GM12892 (cell line): ENCODE data around the gene LRRTM4.

Experiments used
- POLR2A ChIP-seq: IDR thresholded peaks from 2 replicates; pipeline ENCODE4 v1.6.1; 2011; ENCODE audit warnings: low read depth, low read length, control low read depth
- POLR2AphosphoS5 ChIP-seq: IDR thresholded peaks from 2 replicates; pipeline ENCODE4 v1.6.1; 2011; ENCODE audit warnings: low read depth, low read length, control low read depth

DNA sequence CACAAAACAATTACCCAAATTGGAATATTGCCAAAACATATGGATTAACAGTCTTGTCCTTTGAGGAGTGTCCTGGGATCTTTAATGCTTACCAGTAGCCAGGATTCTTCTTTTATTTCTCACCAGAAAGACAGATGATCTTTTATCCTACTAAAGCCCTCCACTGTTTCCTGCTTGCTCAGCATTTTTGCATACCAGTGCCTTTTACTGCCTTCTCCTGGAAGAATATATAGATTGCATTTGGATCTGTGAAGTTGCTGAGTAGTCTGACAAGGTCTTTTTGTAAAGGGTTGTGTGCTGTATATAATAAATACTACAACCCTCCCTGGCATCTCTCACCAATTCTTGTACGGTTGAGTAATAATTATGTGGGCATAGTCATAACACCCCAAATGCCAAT lies 652.2 kb downstream of the LRRTM4 start:
- TF ChIP-seq POLR2A (no peak), POLR2AphosphoS5 (no peak)
